Measurements from ENCODE around the gene FGGY. TPM values are rescaled to one million over a fixed set of nuclear protein-coding genes. Genes with fewer than 3 reads are reported as not detected.

FGGY gene
- total RNA-seq, 2 experiments from 2014 or later, result 5.6 to 8.1 TPM

- no peak overlapping the region for H3K4me3 Mint-ChIP-seq
- ATAC-seq (no peak), DNase-seq (no peak)
- no peak overlapping the region for H3K27ac Mint-ChIP-seq
- ChIA-PET POLR2A (no interaction called here), CTCF (no interaction called here)
- H3K27me3 Mint-ChIP-seq, result no peaks in the 10 kb centered on the region
- H3K36me3 Mint-ChIP-seq (ENCODE audit: low read depth), result no peaks in the 10 kb centered on the region
- intact Hi-C loops (cut with DNase I, micrococcal nuclease), result no loop called here
- no peaks in the 10 kb centered on the region for H3K4me1 Mint-ChIP-seq
- no peaks in the 10 kb centered on the region for H3K9me3 Mint-ChIP-seq (ENCODE audit: low read depth)
Measured at GRCh38 chr1:59514061-59514909, 217.4 kb downstream of the FGGY start.

GRCh38 chr1:59516881-59517280 is 220.0 kb downstream of the FGGY start:
- no peaks in the 10 kb centered on the region for H3K9me3 Mint-ChIP-seq (ENCODE audit: low read depth)
- DNase-seq, result no peak
- POLR2A ChIA-PET, result no interaction called here
- H3K4me3 Mint-ChIP-seq, result no peak overlapping the region
- no peak overlapping the region for H3K27ac Mint-ChIP-seq
- no peaks in the 10 kb centered on the region for H3K27me3 Mint-ChIP-seq
- intact Hi-C loops (cut with DNase I, micrococcal nuclease), result no loop called here
- no peaks in the 10 kb centered on the region for H3K4me1 Mint-ChIP-seq
- no peak for ATAC-seq
- CTCF ChIA-PET, result no interaction called here
- H3K36me3 Mint-ChIP-seq (ENCODE audit: low read depth), result no peaks in the 10 kb centered on the region

- no peaks in the 10 kb centered on the region for H3K9me3 Mint-ChIP-seq (ENCODE audit: low read depth)
- CTCF ChIA-PET, result interaction anchor here (0.9 kb wide), 1 partner anchor 179 kb away, joined by 4 read pairs; no protein-coding TSS in a partner anchor
- H3K4me3 Mint-ChIP-seq, result no peak overlapping the region
- ATAC-seq (no peak), DNase-seq (no peak)
- intact Hi-C loops (cut with DNase I, micrococcal nuclease), result no loop called here
- H3K4me1 Mint-ChIP-seq, result no peaks in the 10 kb centered on the region
- no peak overlapping the region for H3K27ac Mint-ChIP-seq
- H3K36me3 Mint-ChIP-seq (ENCODE audit: low read depth), result no peaks in the 10 kb centered on the region
- H3K27me3 Mint-ChIP-seq, result no peaks in the 10 kb centered on the region
- POLR2A ChIA-PET, result no interaction called here
Measured at GRCh38 chr1:59520194-59520593, 223.3 kb downstream of the FGGY start.

GRCh38 chr1:59520827-59521418 is 224.0 kb downstream of the FGGY start:
- Mint-ChIP-seq H3K4me1 (no peaks in the 10 kb centered on the region), H3K36me3 (ENCODE audit: low read depth) (no peaks in the 10 kb centered on the region), H3K27me3 (no peaks in the 10 kb centered on the region), H3K9me3 (ENCODE audit: low read depth) (no peaks in the 10 kb centered on the region), H3K4me3 (no peak overlapping the region), H3K27ac (no peak overlapping the region)
- DNase-seq (no peak), ATAC-seq (no peak)
- ChIA-PET CTCF (no interaction called here), POLR2A (no interaction called here)
- intact Hi-C loops (cut with DNase I, micrococcal nuclease), result no loop called here

- CTCF ChIA-PET, result no interaction called here
Measured at GRCh38 chr1:59521456-59521855, 224.6 kb downstream of the FGGY start.

GRCh38 chr1:59522925-59523505 is 226.1 kb downstream of the FGGY start:
- H3K9me3 Mint-ChIP-seq (ENCODE audit: low read depth), result no peaks in the 10 kb centered on the region
- no peak overlapping the region for H3K27ac Mint-ChIP-seq
- CTCF ChIA-PET, result interaction anchor here (0.7 kb wide), 1 partner anchor 409 kb away, joined by 3 read pairs; no protein-coding TSS in a partner anchor
- H3K36me3 Mint-ChIP-seq (ENCODE audit: low read depth), result no peaks in the 10 kb centered on the region
- POLR2A ChIA-PET, result no interaction called here
- intact Hi-C loops (cut with DNase I, micrococcal nuclease), result no loop called here
- H3K4me3 Mint-ChIP-seq, result no peak overlapping the region
- H3K4me1 Mint-ChIP-seq, result no peaks in the 10 kb centered on the region
- ATAC-seq, result no peak
- H3K27me3 Mint-ChIP-seq, result no peaks in the 10 kb centered on the region
- no peak for DNase-seq

More at GRCh38 chr1:59521456-59521855, 224.6 kb downstream of the FGGY start:
- no peaks in the 10 kb centered on the region for H3K9me3 Mint-ChIP-seq (ENCODE audit: low read depth)
- H3K4me1 Mint-ChIP-seq, result no peaks in the 10 kb centered on the region
- intact Hi-C loops (cut with DNase I, micrococcal nuclease), result no loop called here
- no peaks in the 10 kb centered on the region for H3K27me3 Mint-ChIP-seq
- no peaks in the 10 kb centered on the region for H3K36me3 Mint-ChIP-seq (ENCODE audit: low read depth)
- no peak overlapping the region for H3K27ac Mint-ChIP-seq
- ATAC-seq (no peak), DNase-seq (no peak)
- no peak overlapping the region for H3K4me3 Mint-ChIP-seq
- POLR2A ChIA-PET, result no interaction called here

- H3K9me3 Mint-ChIP-seq (ENCODE audit: low read depth), result no peaks in the 10 kb centered on the region
- H3K27me3 Mint-ChIP-seq, result no peaks in the 10 kb centered on the region
- no peak overlapping the region for H3K4me3 Mint-ChIP-seq
- no peaks in the 10 kb centered on the region for H3K36me3 Mint-ChIP-seq (ENCODE audit: low read depth)
- POLR2A ChIA-PET, result interaction anchor here (0.6 kb wide), 1 partner anchor 1441 kb away, joined by 3 read pairs; no protein-coding TSS in a partner anchor
- CTCF ChIA-PET, result interaction anchor here (0.6 to 0.7 kb wide), 2 partner anchors 409 to 894 kb away, joined by 3 read pairs; no protein-coding TSS in a partner anchor
- intact Hi-C loops (cut with DNase I, micrococcal nuclease), result no loop called here
- no peak for ATAC-seq
- H3K4me1 Mint-ChIP-seq, result no peaks in the 10 kb centered on the region
- no peak for DNase-seq
- no peak overlapping the region for H3K27ac Mint-ChIP-seq
Measured at GRCh38 chr1:59523745-59524450, 227.0 kb downstream of the FGGY start.

GRCh38 chr1:59526240-59526639 is 229.3 kb downstream of the FGGY start:
- H3K4me1 Mint-ChIP-seq, result no peaks in the 10 kb centered on the region
- H3K9me3 Mint-ChIP-seq (ENCODE audit: low read depth), result no peaks in the 10 kb centered on the region
- no peak overlapping the region for H3K4me3 Mint-ChIP-seq
- intact Hi-C loops (cut with DNase I, micrococcal nuclease), result no loop called here
- no peaks in the 10 kb centered on the region for H3K36me3 Mint-ChIP-seq (ENCODE audit: low read depth)
- CTCF ChIA-PET, result no interaction called here
- no peak overlapping the region for H3K27ac Mint-ChIP-seq
- H3K27me3 Mint-ChIP-seq, result no peaks in the 10 kb centered on the region
- ATAC-seq (no peak), DNase-seq (no peak)
- POLR2A ChIA-PET, result no interaction called here

GRCh38 chr1:59528471-59528870 is 231.6 kb downstream of the FGGY start:
- DNase-seq, result no peak
- no peaks in the 10 kb centered on the region for H3K4me1 Mint-ChIP-seq
- no peak for ATAC-seq
- H3K36me3 Mint-ChIP-seq (ENCODE audit: low read depth), result no peaks in the 10 kb centered on the region
- CTCF ChIA-PET, result interaction anchor here (0.6 kb wide), 1 partner anchor 72 kb away, joined by 3 read pairs; no protein-coding TSS in a partner anchor
- no peak overlapping the region for H3K4me3 Mint-ChIP-seq
- no peaks in the 10 kb centered on the region for H3K9me3 Mint-ChIP-seq (ENCODE audit: low read depth)
- H3K27ac Mint-ChIP-seq, result no peak overlapping the region
- no peaks in the 10 kb centered on the region for H3K27me3 Mint-ChIP-seq
- POLR2A ChIA-PET, result no interaction called here
- intact Hi-C loops (cut with DNase I, micrococcal nuclease), result no loop called here

- CTCF ChIA-PET, result no interaction called here
- Mint-ChIP-seq H3K4me1 (no peaks in the 10 kb centered on the region), H3K27ac (no peak overlapping the region), H3K9me3 (ENCODE audit: low read depth) (no peaks in the 10 kb centered on the region), H3K36me3 (ENCODE audit: low read depth) (no peaks in the 10 kb centered on the region), H3K4me3 (no peak overlapping the region), H3K27me3 (no peaks in the 10 kb centered on the region)
- DNase-seq (no peak), ATAC-seq (no peak)
- POLR2A ChIA-PET, result no interaction called here
- intact Hi-C loops (cut with DNase I, micrococcal nuclease), result no loop called here
Measured at GRCh38 chr1:59528900-59529299, 232.0 kb downstream of the FGGY start.

- Mint-ChIP-seq H3K9me3 (ENCODE audit: low read depth) (no peaks in the 10 kb centered on the region), H3K27ac (no peak overlapping the region), H3K4me1 (no peaks in the 10 kb centered on the region), H3K27me3 (no peaks in the 10 kb centered on the region), H3K36me3 (ENCODE audit: low read depth) (no peaks in the 10 kb centered on the region), H3K4me3 (no peak overlapping the region)
- POLR2A ChIA-PET, result interaction anchor here (0.6 kb wide), 1 partner anchor 179 kb away, joined by 3 read pairs; no protein-coding TSS in a partner anchor
- no peak for DNase-seq
- no peak for ATAC-seq
- intact Hi-C loops (cut with DNase I, micrococcal nuclease), result no loop called here
- CTCF ChIA-PET, result interaction anchor here (0.7 kb wide), 1 partner anchor 104 kb away, joined by 3 read pairs; no protein-coding TSS in a partner anchor
Measured at GRCh38 chr1:59530119-59530518, 233.2 kb downstream of the FGGY start.

Data from activated CD4-positive, alpha-beta T cell treated with anti-CD3 and anti-CD28 coated beads for 36 hours (primary cell).